Small intestine (tissue), 7 donors: ENCODE results near the gene PHC2. TPM values are rescaled to one million over a fixed set of nuclear protein-coding genes. Genes with fewer than 3 reads are reported as not detected.

Experiments
- DNase-seq, 2 donors: peaks; one replicate each; pipeline versions ENCODE4 v3.0.0 to v3.0.0-alpha.2; 2013
- FAIRE-seq: peaks from 2 replicates; lab custom pipeline; 2012; peaks lifted over from hg19 to GRCh38; lab: Jason Lieb, UNC
- H3K27ac ChIP-seq, 3 donors: one replicate each; pipeline ENCODE4 v1.5.1; 2013; ENCODE audit warnings: low read length in 2 of 3, mild to moderate bottlenecking in 2 of 3, control low read depth in 1 of 3, inconsistent platforms in 1 of 3, low read depth in 1 of 3, moderate library complexity in 1 of 3
- H3K27me3 ChIP-seq, 3 donors: one replicate each; pipeline ENCODE4 v1.6.1; 2013; ENCODE audit warnings: low read length in 3 of 3, inconsistent platforms in 1 of 3; ENCODE audit not compliant: control insufficient read depth in 3 of 3, insufficient read depth in 3 of 3
- H3K36me3 ChIP-seq, 3 donors: one replicate each; pipeline ENCODE4 v1.6.1; 2013; ENCODE audit warnings: low read length in 3 of 3, inconsistent platforms in 1 of 3, low read depth in 1 of 3, mild to moderate bottlenecking in 1 of 3, moderate library complexity in 1 of 3; ENCODE audit not compliant: control insufficient read depth in 3 of 3, insufficient read depth in 2 of 3
- H3K4me1 ChIP-seq, 3 donors: one replicate each; pipeline ENCODE4 v1.6.1; 2013; ENCODE audit warnings: low read length in 2 of 3, inconsistent platforms in 1 of 3, low read depth in 1 of 3, mild to moderate bottlenecking in 1 of 3, moderate library complexity in 1 of 3; ENCODE audit not compliant: control insufficient read depth in 3 of 3, insufficient read depth in 2 of 3
- H3K4me3 ChIP-seq, 3 donors: one replicate each; pipeline ENCODE4 v1.5.1; 2013; ENCODE audit warnings: low read length in 3 of 3, control low read depth in 1 of 3, inconsistent platforms in 1 of 3, low read depth in 1 of 3, mild to moderate bottlenecking in 1 of 3, moderate library complexity in 1 of 3
- H3K9me3 ChIP-seq, 2 donors: one replicate each; pipeline ENCODE4 v1.6.1; 2013; ENCODE audit warnings: low read depth in 1 of 2, low read length in 1 of 2; ENCODE audit not compliant: control insufficient read depth in 2 of 2, insufficient read depth in 1 of 2
- WGBS, 3 donors: extraction: QIAGEN DNeasy Blood & Tissue Kit; methylation state at CpG; one replicate each; pipeline ENCODE4 v1.1.7; 2013; 5-methylcytosine and 5-hydroxymethylcytosine counted together
- polyA plus RNA-seq, 4 donors: library from polyadenylated mRNA; stranded (reverse) in 3 of 4; unstranded in 1 of 4; fragments of 200-250 nt in 3 of 4; fragments of 120-200 nt in 1 of 4; gene quantifications; one replicate each; pipeline versions ENCODE4 v1.2.1 to v1.2.3, GENCODE V29; 2013
- donor health status: healthy with polysubstance abuse.
- donor health status: control.
- donor health status: control.
- donor health status: Bipolar disorder and iron deficiency.
- donor health status: healthy.

The PHC2 gene
- polyA plus RNA-seq, 4 donors, result 41.2 to 110 (median 47.8) TPM

GRCh38 chr1:33424205-33424604 is 6.7 kb downstream of the PHC2 start:
- Histone ChIP-seq H3K4me1 (peaks cover 0 to 3% (median 0%) of the 10 kb centered on the region in 3 donors), H3K27me3 (peaks cover 0 to 2% (median 0%) of the 10 kb centered on the region in 3 donors), H3K4me3 (no peak overlapping the region), H3K36me3 (no peaks in the 10 kb centered on the region), H3K27ac (no peak overlapping the region), H3K9me3 (no peaks in the 10 kb centered on the region)
- no peak for DNase-seq
- 72 to 90% (median 77%) methylated on average over 4 of the region's 4 CpGs for WGBS, 3 donors
- no peak for FAIRE-seq

DNA sequence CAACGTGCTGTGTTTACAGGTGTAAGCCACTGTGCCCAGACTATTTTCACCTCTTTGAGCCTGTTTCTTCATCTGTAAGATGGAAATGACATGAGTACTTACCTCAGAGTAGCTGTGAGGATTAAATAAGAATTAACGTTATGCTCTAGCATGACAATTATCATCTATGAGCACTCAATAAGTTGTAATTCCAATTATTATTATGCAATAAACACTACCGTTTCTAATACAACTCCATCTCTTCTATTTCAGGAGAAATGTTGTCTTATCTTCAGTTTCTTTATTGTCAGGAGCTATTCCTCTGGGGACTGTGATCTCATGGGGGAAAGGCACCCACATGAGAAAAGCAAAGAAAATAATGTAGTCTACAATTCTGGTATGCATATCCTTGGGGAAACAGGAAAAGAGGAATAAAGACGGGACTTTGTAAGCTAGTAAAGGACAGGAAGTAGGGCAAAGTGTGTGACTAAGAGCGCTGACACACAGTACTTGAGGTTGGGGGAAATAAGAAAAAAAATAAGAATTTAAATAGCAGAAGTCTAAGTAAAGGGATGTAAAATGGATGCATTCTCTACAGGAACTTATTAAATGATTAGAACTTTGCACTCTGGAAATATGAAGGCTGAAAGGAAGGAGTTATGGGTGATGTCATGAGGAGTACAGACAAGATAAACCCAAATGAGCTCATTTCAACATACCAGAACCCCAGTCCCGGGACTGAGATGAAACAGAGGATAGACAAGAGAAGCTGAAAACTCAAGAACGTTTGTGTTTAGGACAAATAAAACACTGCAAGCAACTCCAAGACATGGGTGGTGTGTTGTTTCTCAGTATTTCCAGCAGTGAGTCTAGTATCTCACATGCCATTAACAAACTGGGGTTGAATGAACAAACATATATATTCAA is 9.8 kb downstream of the PHC2 start:
- Histone ChIP-seq H3K4me1 (no peaks in the 10 kb centered on the region), H3K27ac (peak overlapping the region in 1 of 3 donors; percentile 57), H3K36me3 (no peaks in the 10 kb centered on the region), H3K4me3 (no peak overlapping the region), H3K9me3 (peaks cover 0 to under 1% of the 10 kb centered on the region in 2 donors), H3K27me3 (no peaks in the 10 kb centered on the region)
- FAIRE-seq, result no peak
- WGBS, 3 donors, result 63 to 74% (median 71%) methylated on average over 7 of the region's 7 CpGs
- no peak for DNase-seq

- FAIRE-seq (no peak), DNase-seq (no peak)
- no peak overlapping the region for H3K27ac ChIP-seq
- no peaks in the 10 kb centered on the region for H3K4me1 ChIP-seq
- H3K9me3 ChIP-seq, result peaks cover 0 to 9% of the 10 kb centered on the region in 2 donors
- H3K27me3 ChIP-seq, result no peaks in the 10 kb centered on the region
- 92 to 100% (median 98%) methylated on average over 1 of the region's 1 CpG for WGBS, 3 donors
- H3K4me3 ChIP-seq, result no peak overlapping the region
- H3K36me3 ChIP-seq, result no peaks in the 10 kb centered on the region
Observed at GRCh38 chr1:33418811-33419210, 12.1 kb downstream of the PHC2 start.

- no peaks in the 10 kb centered on the region for H3K27me3 ChIP-seq
- WGBS, 3 donors, result 79 to 85% (median 80%) methylated on average over 5 of the region's 5 CpGs
- no peak for FAIRE-seq
Observed at GRCh38 chr1:33414879-33415278, 16.0 kb downstream of the PHC2 start.

DNA sequence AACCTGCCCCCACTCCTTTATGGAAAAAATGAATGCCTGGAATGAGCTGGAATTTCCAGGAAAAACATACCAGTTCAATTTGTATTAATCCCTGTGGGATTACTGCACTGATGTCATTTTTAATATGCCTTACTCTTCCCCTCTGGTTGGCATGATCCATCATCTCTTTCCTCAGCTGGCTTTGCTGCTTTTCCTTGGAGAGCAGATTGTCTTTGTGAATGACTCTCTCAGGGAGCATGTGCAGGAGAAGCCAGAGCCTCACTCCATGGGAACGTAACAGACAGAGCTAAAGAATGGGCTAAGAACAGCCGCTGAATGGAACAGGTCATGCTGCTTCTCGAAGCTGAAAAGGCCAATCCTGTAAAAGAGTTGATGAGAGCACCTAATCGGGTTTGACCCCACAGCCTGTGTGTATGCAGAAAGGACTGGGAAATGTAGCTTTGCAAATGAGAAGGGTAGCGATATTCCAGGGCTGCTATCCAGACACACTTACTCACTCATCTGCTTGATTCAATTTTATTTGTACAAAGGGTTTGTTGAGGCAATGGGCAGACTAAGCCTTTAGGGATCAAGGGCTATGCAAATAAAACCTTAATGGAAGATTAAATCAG is 20.7 kb downstream of the PHC2 start:
- DNase-seq, result no peak
- Histone ChIP-seq H3K27me3 (no peaks in the 10 kb centered on the region), H3K27ac (no peak overlapping the region), H3K4me1 (no peaks in the 10 kb centered on the region), H3K4me3 (no peak overlapping the region), H3K36me3 (no peaks in the 10 kb centered on the region), H3K9me3 (peaks cover 0 to 5% of the 10 kb centered on the region in 2 donors)
- FAIRE-seq, result no peak
- 62 to 80% (median 79%) methylated on average over 5 of the region's 5 CpGs for WGBS, 3 donors

More at GRCh38 chr1:33414879-33415278, 16.0 kb downstream of the PHC2 start:
- Histone ChIP-seq H3K4me1 (no peaks in the 10 kb centered on the region), H3K36me3 (no peaks in the 10 kb centered on the region), H3K9me3 (peaks cover 0 to 9% of the 10 kb centered on the region in 2 donors), H3K27ac (no peak overlapping the region), H3K4me3 (no peak overlapping the region)
- DNase-seq, result no peak

- no peak overlapping the region for H3K27ac ChIP-seq
- no peaks in the 10 kb centered on the region for H3K27me3 ChIP-seq
- no peaks in the 10 kb centered on the region for H3K36me3 ChIP-seq
- FAIRE-seq, result no peak
- H3K4me3 ChIP-seq, result no peak overlapping the region
- 60 to 84% (median 79%) methylated on average over 2 of the region's 2 CpGs for WGBS, 3 donors
- no peaks in the 10 kb centered on the region for H3K9me3 ChIP-seq
- DNase-seq, result no peak
- H3K4me1 ChIP-seq, result no peaks in the 10 kb centered on the region
Observed at GRCh38 chr1:33408093-33408436, 22.8 kb downstream of the PHC2 start.

DNA sequence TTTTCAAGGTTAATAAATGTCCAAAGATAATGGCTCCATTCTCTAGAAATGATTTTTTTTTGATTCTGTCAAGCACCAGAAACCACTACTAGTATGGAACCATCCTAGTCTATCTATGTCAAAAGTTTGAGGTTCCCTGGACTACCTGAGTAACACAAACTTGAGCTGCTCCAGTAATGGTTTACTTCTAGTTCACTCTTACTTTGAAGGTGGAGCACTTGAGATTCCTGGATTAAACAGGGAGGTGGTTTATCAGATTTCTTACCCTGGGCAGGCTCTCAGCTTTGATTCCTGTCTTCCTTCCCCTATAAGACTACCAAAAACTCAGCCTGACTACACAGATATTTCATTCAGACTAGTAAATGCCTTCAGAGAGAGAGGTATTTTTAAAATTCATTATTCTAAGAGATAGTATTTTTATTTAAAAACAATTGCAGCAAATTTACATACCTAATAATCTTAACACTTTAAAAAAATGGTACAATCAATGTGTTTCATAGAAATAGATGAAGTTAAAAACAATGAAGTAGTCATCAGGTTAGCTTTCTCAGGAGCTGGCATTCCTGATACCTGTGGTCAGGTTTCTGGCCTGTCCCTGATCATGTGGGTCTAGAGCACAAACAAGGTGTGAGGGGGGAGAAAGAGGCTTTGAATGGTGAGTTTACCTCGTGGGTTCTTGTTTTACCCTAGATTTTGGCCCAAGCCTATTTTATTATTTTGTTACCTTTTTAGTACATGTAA is 23.4 kb downstream of the PHC2 start:
- FAIRE-seq (no peak), DNase-seq (no peak)
- 41 to 73% (median 53%) methylated on average over 1 of the region's 1 CpG for WGBS, 3 donors
- H3K27me3 ChIP-seq, result no peaks in the 10 kb centered on the region
- no peaks in the 10 kb centered on the region for H3K36me3 ChIP-seq
- no peak overlapping the region for H3K27ac ChIP-seq
- H3K4me3 ChIP-seq, result no peak overlapping the region
- no peaks in the 10 kb centered on the region for H3K4me1 ChIP-seq
- no peaks in the 10 kb centered on the region for H3K9me3 ChIP-seq

- no peaks in the 10 kb centered on the region for H3K36me3 ChIP-seq
- peaks cover 0 to 12% (median 0%) of the 10 kb centered on the region in 3 donors for H3K4me1 ChIP-seq
- FAIRE-seq, result no peak
- no peaks in the 10 kb centered on the region for H3K27me3 ChIP-seq
- WGBS, 3 donors, result 79 to 95% (median 94%) methylated on average over 1 of the region's 1 CpG
- no peak overlapping the region for H3K27ac ChIP-seq
- H3K4me3 ChIP-seq, result no peak overlapping the region
- no peaks in the 10 kb centered on the region for H3K9me3 ChIP-seq
- no peak for DNase-seq
Observed at GRCh38 chr1:33402206-33402605, 28.7 kb downstream of the PHC2 start.
